Tibial nerve (tissue), 4 donors: ENCODE measurements around the gene PRSS53.

ENCODE experiments used
- CTCF ChIP-seq, 5 experiments: fragments of 200-600 bp in 3 of 5; fragments of 450-650 bp in 2 of 5; sonication (generic) in 3 of 5; IDR thresholded peaks; one replicate each; pipeline ENCODE4 v1.5.1; 2016 to 2019; ENCODE audit warnings: antibody characterized with exemption in 5 of 5, mild to moderate bottlenecking in 3 of 5, moderate library complexity in 2 of 5
- EP300 ChIP-seq, 2 donors: sonication (generic); formaldehyde crosslinking; IDR thresholded peaks; one replicate each; pipeline ENCODE4 v1.6.1; 2017; ENCODE audit warnings: antibody characterized with exemption in 2 of 2, mild to moderate bottlenecking in 1 of 2
- POLR2A ChIP-seq, 2 donors: fragments of 450-650 bp; IDR thresholded peaks; one replicate each; pipeline ENCODE4 v1.6.1; 2017; ENCODE audit warnings: antibody characterized with exemption in 2 of 2, mild to moderate bottlenecking in 2 of 2, moderate library complexity in 2 of 2

- no peak for TF ChIP-seq POLR2A (IDR thresholded peaks at IDR 0.05)
- no peak for TF ChIP-seq CTCF (IDR thresholded peaks at IDR 0.05)
- no peak for TF ChIP-seq EP300 (IDR thresholded peaks at IDR 0.05)
Measured at GRCh38 chr16:31130336-31130891, 41.7 kb upstream of the PRSS53 start.
